Measurements from ENCODE around the gene ZDBF2.
"Not testable (repeated sequence)": the region's sequence is repeated elsewhere in the genome, so short reads cannot be mapped to it uniquely, and the experiment has no call there.

The ZDBF2 gene

DNA sequence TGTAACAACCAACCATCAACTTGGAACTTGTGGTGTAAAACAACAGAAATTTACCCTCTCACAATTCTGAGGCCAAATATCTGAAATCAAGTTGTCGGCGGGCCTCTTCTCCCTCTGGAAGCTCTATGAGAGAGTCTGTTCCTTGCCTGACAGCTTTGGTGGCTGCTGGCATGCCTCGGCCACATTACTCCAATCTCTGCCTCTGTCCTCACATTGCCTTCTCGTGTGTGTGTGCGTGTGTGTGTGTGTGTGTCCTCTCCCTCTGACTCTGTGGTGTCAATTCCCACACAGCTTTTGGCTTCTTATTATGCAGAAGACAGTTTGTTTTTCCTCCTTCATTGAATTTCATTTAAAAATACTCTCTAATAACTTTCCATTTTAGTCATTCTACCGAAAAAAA, 50.4 kb downstream of the ZDBF2 start:
- no peak for DNase-seq

DNA sequence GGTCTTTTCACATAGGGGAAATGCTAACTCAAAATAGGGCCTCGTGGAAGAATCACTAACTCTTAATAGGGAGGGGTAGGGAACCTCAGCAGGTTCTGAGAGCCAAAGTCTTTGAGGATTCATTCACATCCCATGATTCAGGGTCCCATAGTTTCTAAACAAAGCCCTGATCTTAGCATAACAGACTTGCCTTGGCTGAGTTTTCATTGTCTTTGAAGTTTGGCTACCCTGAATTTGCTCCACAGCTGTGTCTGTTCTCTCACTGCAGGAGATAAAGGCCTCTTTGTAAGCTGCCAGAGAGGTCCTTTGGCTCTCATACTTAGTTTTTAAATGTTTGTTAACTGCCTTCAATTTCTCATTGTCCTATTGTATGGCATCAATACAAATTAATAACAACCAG, 54.5 kb downstream of the ZDBF2 start:
- no peak for DNase-seq

DNA sequence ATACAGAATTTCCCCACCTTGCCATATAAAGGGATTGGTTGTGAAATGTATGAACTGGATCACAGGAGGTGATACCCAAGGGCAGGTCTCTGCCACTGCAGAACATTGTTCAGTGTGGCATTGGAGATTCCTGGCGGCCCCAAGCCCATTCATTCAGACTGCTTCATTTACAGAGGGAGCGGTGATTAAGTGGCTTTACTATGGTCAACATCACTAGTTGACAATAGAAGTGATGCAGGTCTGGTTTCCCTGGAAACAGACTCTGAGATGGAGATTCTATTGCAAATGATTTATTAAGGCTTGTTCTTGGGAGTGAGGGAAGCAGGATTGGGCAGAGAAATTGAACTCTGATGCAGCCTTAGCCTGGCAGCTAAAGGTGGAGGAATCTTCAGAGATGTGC, 62.4 kb downstream of the ZDBF2 start:
- DNase-seq: no peak

DNA sequence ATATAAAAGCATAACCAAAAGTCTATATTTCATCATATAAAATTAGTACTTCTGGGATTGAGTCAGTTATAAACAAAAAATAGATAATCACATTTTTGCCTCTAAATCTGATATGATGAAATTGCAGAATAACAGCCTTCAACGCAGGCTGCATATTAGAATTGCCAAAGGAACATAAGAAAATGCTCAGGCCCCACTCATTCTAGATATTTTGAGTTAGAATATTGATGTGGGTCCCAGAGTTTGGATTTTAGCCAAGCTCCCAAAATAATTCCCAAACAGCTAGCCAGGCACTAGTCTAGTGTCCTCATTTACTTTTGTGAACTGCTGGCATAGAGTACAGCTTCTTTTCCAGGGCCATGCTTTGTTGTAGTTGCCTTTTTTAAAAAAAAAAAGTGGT, 63.5 kb downstream of the ZDBF2 start:
- DNase-seq: no peak

DNA sequence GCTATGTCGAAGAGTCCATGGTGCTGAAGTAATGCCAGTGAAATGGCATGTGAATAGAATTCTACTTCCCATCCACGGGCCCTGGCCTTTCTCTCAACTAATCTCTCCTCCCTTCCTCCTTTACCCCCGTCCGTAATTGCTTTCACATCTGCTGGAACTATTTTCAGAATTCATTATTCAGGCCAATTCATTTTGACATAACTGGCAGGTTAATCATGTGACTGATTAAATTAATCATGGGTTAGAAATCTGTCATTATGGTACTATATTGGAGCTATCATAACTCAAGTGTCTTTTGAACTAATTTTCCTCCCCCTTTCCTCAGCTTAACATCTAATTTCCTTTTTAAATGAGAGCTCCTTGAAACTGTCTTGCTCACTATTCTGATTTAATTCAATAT, 66.9 kb downstream of the ZDBF2 start:
- DNase-seq: no peak

DNA sequence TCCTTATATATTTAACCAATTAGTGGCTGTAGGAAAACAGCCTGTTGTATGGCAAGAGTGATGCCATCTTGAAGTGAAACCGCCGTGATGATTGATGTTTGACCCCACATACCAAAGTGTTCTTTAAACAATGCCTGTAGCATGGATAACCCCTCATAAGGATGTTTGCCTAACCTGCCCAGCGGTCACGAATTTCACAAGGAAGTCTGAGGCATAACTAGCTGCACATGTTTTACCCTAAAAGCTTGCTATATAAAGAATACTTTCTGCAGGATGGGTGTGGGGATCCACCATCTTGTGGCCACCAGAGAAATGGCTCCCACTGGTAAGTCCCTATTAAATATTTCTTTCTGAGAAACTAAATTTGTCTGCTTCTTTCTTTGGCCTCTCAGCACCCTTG, 68.7 kb downstream of the ZDBF2 start:
- DNase-seq: no peak

DNA sequence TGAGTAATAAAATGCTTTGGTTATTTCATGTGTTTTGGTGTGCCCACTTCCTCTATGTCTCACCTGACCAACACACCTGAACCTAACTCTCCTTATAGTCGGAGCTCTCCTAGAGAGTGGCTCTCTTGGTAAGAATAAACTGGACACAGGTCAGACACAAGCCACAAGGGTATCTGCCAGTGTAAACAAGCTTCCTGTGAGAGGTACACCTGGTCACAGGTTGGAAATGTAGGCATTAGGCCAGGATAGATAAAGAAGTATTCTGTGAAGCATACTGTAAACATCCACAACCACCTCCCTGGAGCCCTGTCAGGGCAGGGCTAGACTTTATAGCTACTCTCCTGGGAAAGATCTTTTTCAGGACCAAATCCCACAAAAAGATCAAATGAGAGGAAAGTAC, 69.4 kb downstream of the ZDBF2 start:
- DNase-seq: no peak

DNA sequence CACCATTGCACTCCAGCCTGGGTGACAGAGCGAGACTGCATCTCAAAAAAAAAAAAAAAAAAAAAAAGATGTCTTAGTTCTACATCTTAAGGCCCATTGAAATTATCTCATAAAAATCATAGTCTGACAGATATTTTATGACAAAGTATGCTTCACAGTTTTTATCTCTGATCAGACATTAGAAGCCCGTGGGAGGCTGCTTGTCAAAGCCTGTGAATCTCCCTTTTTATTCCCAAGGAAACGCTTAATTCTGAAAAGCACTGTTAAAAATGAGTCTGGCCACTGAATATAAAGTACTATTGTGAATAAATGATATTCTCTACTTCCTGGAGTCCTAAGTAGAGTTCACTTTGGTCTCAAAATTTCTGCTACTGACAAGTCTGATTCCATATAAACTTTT, 71.1 kb downstream of the ZDBF2 start:
- no peak for DNase-seq

DNA sequence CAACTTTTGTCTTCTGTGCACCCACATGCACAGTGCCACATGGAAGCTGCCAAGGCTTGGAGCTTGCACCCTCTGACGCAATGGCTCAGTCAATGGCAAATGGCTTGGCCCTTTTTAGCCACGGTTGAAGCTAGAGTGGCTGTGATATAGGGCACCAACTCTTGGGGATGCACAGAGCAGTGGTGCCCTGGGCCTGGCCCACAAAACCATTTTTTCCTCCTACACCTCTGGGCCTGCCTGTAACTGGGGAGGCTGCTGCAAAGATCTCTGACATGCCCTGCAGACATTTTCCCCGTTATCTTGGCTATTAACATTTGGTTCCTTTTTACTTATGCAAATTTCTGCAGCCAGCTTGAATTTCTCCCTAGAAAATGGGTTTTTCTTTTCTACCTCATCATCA, 74.9 kb downstream of the ZDBF2 start:
- no peak for DNase-seq

DNA sequence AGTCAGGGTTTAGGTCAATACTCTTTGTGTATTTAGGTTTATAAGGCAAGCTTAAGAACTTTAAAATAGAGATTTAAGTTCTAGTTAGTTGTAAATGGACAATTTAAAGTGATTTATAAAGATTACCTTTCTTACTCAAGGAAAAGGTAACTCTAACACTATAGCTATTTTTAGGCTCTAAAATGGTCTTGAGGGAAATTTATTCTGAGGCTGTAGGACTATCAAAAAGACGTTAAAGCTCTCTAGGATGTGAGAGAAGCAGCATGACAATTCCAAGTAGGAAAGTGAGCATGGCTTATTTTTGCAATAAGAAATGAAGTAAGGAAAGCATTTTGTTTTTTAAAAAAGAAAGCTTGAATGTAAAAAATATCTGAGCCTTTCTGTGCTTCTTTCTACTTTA, 78.1 kb downstream of the ZDBF2 start:
- no peak for DNase-seq

DNA sequence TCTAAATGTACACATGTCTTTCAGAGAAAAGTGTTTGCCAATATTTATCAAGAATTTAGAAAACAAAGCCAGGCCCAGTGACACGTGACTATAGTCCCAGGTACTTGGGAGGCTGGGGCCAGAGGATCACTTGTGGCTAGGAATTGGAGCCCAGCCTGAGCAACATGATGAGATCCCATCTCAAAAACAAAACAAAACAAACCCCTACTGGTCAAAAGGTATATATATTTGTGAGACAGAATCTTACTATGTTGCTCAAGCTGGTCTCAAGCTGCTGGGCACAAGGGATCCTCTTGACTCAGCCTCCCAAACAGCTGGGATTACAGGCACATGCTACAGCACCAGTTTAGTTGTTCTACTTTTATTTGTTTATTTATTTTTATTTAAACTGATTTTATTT, 79.2 kb downstream of the ZDBF2 start:
- no peak for DNase-seq

DNA sequence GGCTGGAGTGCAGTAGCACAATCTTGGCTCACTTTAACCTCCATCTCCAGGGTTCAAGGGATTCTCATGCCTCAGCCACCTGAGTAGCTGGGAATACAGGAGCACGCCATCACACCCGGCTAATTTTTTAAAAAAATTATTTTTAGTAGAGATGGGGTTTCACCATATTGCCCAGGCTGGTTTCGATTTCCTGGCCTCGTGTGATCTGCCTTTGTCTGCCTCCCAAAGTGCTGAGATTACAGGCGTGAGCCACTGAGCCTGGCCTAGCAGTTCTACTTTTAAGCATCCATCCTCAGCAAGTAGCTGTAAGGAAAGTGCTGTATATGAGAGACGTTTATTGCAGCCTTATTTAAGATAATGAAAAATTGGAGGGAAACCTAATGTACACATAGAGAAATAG, 79.7 kb downstream of the ZDBF2 start:
- no peak for DNase-seq

DNA sequence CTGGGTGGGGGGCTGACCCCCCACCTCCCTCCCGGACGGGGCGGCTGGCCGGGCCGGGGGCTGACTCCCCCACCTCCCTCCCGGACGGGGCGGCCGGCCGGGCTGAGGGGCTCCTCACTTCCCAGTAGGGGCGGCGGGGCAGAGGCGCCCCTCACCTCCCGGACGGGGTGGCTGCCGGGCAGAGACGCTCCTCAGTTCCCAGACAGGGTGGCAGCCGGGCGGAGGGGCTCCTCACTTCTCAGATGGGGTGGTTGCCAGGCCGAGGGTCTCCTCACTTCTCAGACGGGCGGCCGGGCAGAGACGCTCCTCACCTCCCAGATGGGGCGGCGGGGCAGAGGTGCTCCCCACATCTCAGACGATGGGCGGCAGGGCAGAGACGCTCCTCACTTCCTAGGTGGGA, 82.4 kb downstream of the ZDBF2 start:
- DNase-seq: not testable (repeated sequence)

DNA sequence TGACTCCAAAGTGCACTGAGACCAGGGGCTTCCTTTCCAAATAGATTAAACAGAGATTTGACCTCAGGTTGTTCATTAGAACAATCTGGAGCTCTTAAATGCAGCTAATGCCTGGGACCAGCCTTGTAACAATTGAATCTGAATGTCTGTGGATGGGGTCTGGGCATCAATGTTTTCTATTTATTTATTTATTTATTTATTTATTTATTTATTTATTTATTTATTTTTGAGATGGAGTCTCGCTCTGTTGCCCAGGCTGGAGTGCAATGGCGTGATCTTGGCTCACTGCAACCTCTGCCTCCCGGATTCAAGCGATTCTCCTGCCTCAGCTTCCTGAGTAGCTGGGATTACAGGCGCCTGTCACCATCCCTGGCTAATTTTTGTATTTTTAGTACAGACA, 86.4 kb downstream of the ZDBF2 start:
- DNase-seq: not testable (repeated sequence)

DNA sequence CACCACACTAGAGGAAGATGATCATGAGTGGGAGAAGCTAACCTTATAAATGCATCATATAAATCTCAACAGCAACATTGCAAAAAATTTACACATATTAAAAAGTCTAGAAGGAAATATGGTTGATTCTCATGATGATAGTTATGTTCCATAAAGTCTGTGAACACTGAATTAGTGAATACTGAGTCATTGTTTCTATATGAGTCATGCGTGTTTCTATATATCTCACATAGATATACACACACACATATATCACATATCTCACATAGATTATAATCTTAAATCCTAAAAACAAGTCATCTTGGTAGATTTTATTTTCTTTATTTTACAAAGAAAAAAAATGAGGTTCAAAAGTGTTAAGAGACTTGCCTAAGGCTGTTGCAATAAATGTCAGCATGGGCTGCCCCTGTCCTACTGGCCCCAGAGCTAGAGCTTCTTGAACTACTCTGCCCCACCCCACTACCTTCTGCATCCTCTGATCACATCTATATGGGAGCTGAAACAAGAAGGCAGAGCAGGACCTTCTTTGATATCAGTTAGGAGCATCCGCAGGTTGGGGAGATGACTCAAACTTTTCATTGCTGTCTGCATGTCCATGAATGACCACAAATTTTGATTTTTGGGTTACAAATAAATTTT, 87.1 kb downstream of the ZDBF2 start:
- DNase-seq: no peak
